ENCODE data around the gene SHC3. TPM values are rescaled to one million over a fixed set of nuclear protein-coding genes. Genes with fewer than 3 reads are reported as not detected.

Gene SHC3
- polyA plus RNA-seq, 1 experiment, result 1.3 TPM

- ChIA-PET CTCF (no interaction called here), POLR2A (no interaction called here)
- no peak for DNase-seq (ENCODE audit: low read depth)
- no peak for TF ChIP-seq CTCF (IDR thresholded peaks at IDR 0.05; ENCODE audit: insufficient read depth, low read depth, low read length)
- Histone ChIP-seq H3K27me3 (ENCODE audit: control insufficient read depth, insufficient read depth, low read length) (no peaks in the 10 kb centered on the region), H3K4me3 (ENCODE audit: low read depth, low read length) (no peak overlapping the region), H3K36me3 (ENCODE audit: control insufficient read depth, insufficient read depth, low read length) (peaks cover 24% of the 10 kb centered on the region)
Observed at GRCh38 chr9:88996921-88997235, 181.7 kb downstream of the SHC3 start.

- peaks cover 18% of the 10 kb centered on the region for H3K36me3 ChIP-seq (ENCODE audit: control insufficient read depth, insufficient read depth, low read length)
- no peak overlapping the region for H3K4me3 ChIP-seq (ENCODE audit: low read depth, low read length)
- CTCF ChIA-PET, result interaction anchor here (0.6 kb wide), 1 partner anchor 346 kb away, joined by 3 read pairs; no protein-coding TSS in a partner anchor
- POLR2A ChIA-PET, result no interaction called here
- no peak for TF ChIP-seq CTCF (IDR thresholded peaks at IDR 0.05; ENCODE audit: insufficient read depth, low read depth, low read length)
- no peak for DNase-seq (ENCODE audit: low read depth)
- H3K27me3 ChIP-seq (ENCODE audit: control insufficient read depth, insufficient read depth, low read length), result no peaks in the 10 kb centered on the region
Observed at GRCh38 chr9:88996046-88996920, 182.3 kb downstream of the SHC3 start.

- POLR2A ChIA-PET, result interaction anchor here (0.6 kb wide), 1 partner anchor 186 kb away, joined by 4 read pairs; no protein-coding TSS in a partner anchor
- TF ChIP-seq CTCF (IDR thresholded peaks at IDR 0.05; ENCODE audit: insufficient read depth, low read depth, low read length), result no peak
- no peak for DNase-seq (ENCODE audit: low read depth)
- CTCF ChIA-PET, result interaction anchor here (0.6 to 1.3 kb wide), 2 partner anchors 345 to 400 kb away, joined by 3 read pairs; no protein-coding TSS in a partner anchor
- H3K36me3 ChIP-seq (ENCODE audit: control insufficient read depth, insufficient read depth, low read length), result peaks cover 18% of the 10 kb centered on the region
- H3K4me3 ChIP-seq (ENCODE audit: low read depth, low read length), result no peak overlapping the region
- no peaks in the 10 kb centered on the region for H3K27me3 ChIP-seq (ENCODE audit: control insufficient read depth, insufficient read depth, low read length)
Observed at GRCh38 chr9:88995627-88996026, 183.0 kb downstream of the SHC3 start.

- H3K36me3 ChIP-seq (ENCODE audit: control insufficient read depth, insufficient read depth, low read length), result peaks cover 16% of the 10 kb centered on the region
- ChIA-PET POLR2A (interaction anchor here (0.6 kb wide), 1 partner anchor 186 kb away, joined by 4 read pairs; no protein-coding TSS in a partner anchor), CTCF (interaction anchor here (0.6 to 1.3 kb wide), 3 partner anchors 177 to 399 kb away, joined by 3 to 4 read pairs (median 3); no protein-coding TSS in a partner anchor)
- no peak for DNase-seq (ENCODE audit: low read depth)
- TF ChIP-seq CTCF (IDR thresholded peaks at IDR 0.05; ENCODE audit: insufficient read depth, low read depth, low read length), result no peak
- no peak overlapping the region; the same call in 1 of the 2 replicates for H3K4me3 ChIP-seq (ENCODE audit: low read depth, low read length)
- no peaks in the 10 kb centered on the region for H3K27me3 ChIP-seq (ENCODE audit: control insufficient read depth, insufficient read depth, low read length)
Observed at GRCh38 chr9:88995200-88995577, 183.4 kb downstream of the SHC3 start.

- DNase-seq (ENCODE audit: low read depth), result peak; percentile 31
- ChIA-PET CTCF (interaction anchor here (0.9 to 1.3 kb wide), 3 partner anchors 26 to 399 kb away, joined by 3 to 4 read pairs (median 3); no protein-coding TSS in a partner anchor), POLR2A (interaction anchor here (0.6 kb wide), 1 partner anchor 185 kb away, joined by 4 read pairs; no protein-coding TSS in a partner anchor)
- peaks cover 14% of the 10 kb centered on the region for H3K36me3 ChIP-seq (ENCODE audit: control insufficient read depth, insufficient read depth, low read length)
- peak overlapping the region; percentile 80 for H3K4me3 ChIP-seq (ENCODE audit: low read depth, low read length)
- no peaks in the 10 kb centered on the region for H3K27me3 ChIP-seq (ENCODE audit: control insufficient read depth, insufficient read depth, low read length)
- no peak for TF ChIP-seq CTCF (IDR thresholded peaks at IDR 0.05; ENCODE audit: insufficient read depth, low read depth, low read length)
Observed at GRCh38 chr9:88994469-88995199, 184.0 kb downstream of the SHC3 start.

Data from BJ (cell line).